Hematopoietic multipotent progenitor cell treated with erythropoietin and hydrocortisone succinate and interleukin-3 and kit ligand, for 4 days (in vitro differentiated cells): ENCODE data around the gene NUP37.
A peak's percentile ranks its signal among the peaks of the same experiment; 100 is the strongest.
"Not testable (repeated sequence)": the region's sequence is repeated elsewhere in the genome, so short reads cannot be mapped to it uniquely, and the experiment has no call there.

ENCODE experiments used
- DNase-seq: peaks from one replicate; pipeline ENCODE4 v3.0.0-alpha.2; 2015

The NUP37 gene

GRCh38 chr12:102089228-102089835, 30.6 kb downstream of the NUP37 start:
- DNase-seq, result not testable (repeated sequence)

GRCh38 chr12:102080842-102081241, 39.1 kb downstream of the NUP37 start:
- DNase-seq, result no peak

GRCh38 chr12:102072092-102072491, 47.8 kb downstream of the NUP37 start:
- not testable (repeated sequence) for DNase-seq

- DNase-seq, result no peak
Observed at GRCh38 chr12:102069707-102070106, 50.2 kb downstream of the NUP37 start.

DNA sequence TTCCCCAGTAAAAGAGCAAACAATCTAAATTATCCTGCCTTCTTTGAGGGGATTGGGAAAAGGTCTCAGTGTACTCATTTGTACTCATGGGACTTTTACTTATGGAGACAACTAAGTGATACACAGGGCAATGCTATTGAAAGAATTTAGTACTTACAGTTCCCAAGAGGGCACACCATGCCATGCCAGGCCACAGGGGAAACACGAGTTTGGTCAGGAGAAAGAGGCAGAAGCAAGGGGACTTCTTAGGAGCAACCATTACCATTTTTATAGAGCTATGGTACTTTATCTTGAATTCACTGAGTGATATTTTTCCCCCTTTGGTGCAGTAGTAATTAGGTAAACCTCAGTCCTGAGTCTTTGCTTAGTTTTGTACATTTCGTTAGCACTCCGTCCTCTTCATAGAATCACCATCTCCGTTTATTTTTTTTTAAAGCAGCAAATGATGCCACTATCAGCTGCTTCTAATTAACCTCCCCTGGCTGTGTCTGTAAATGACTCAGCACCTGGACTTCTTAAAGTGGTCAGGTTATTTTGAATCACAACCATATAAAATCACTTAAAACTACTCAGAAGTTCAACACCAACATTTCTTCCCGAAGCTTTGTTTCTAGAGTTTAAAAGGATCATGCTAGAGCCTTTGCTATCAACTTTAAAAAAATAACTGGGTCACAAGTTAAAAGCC, 52.2 kb downstream of the NUP37 start:
- no peak for DNase-seq

GRCh38 chr12:102064476-102064875, 55.4 kb downstream of the NUP37 start:
- no peak for DNase-seq

DNA sequence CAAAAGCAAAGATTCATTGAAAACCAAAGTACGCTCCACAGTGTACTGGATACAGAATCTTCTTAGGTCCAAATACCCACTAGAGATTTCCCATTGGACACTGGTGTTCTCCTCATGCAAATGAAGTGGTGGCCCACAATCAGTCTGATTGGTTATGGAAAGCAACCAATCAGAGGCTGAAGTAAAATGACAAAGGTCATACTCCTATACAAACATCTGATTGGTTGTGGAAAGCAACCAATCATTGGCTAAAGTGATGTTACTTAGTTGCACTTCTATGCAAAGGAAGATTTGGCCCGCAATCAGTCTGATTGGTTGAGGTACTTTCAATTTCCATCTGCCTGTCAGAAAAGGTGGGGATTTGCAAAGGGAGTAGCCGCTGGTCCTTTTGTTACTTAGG, 56.8 kb downstream of the NUP37 start:
- DNase-seq, result peak; percentile 28

- DNase-seq, result no peak
Observed at GRCh38 chr12:102062419-102062806, 57.5 kb downstream of the NUP37 start.

GRCh38 chr12:102061560-102062418, 58.1 kb downstream of the NUP37 start, which contains the start of gene WASHC3:
Gene WASHC3, minus strand, starts transcription at chr12:102061991. Its CDS starts 29 bp downstream, at chr12:102061962.
- DNase-seq, result peak; percentile 98

- DNase-seq, result peak; percentile 43
Observed at GRCh38 chr12:102061096-102061559, 58.8 kb downstream of the NUP37 start.

DNA sequence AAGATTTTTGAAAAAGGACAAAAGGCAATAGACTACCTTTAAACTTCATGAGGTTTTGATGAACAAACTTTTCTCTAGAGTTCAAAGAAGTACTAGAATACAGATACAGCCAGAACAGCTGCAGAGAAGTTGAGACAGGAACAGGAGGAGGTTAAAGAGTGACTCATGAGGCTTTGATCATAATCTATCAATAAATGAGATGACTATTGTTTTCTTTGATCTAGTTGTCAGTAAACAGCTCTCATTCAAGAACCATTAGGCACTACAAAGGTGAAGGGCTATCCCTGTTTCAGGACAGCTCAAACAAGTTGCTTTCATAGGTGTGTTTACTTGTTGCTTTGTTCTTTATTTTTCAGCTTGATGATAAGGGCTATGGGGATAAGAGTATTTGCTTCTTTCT, 60.6 kb downstream of the NUP37 start:
- DNase-seq, result peak; percentile 26

DNA sequence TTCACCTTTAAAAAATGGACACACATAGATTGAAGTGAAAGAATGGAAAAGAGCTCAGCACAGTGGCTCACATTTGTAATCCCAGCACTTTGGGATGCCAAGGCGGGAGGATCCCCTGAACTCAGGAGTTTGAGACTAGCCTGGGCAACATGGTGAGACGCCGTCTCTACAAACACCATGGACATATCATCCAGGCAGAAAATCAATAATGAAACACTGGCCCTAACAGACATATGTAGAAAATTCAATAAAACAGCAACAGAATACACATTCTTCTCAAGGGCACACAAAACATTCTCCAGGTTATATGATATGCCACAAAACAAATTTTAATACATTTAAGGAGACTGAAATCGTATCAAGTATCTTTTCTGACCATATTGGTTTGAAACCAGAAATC, 65.6 kb downstream of the NUP37 start:
- no peak for DNase-seq

GRCh38 chr12:102053062-102053349, 66.9 kb downstream of the NUP37 start:
- no peak for DNase-seq

- DNase-seq, result no peak
Observed at GRCh38 chr12:102052192-102053061, 67.5 kb downstream of the NUP37 start.

DNA sequence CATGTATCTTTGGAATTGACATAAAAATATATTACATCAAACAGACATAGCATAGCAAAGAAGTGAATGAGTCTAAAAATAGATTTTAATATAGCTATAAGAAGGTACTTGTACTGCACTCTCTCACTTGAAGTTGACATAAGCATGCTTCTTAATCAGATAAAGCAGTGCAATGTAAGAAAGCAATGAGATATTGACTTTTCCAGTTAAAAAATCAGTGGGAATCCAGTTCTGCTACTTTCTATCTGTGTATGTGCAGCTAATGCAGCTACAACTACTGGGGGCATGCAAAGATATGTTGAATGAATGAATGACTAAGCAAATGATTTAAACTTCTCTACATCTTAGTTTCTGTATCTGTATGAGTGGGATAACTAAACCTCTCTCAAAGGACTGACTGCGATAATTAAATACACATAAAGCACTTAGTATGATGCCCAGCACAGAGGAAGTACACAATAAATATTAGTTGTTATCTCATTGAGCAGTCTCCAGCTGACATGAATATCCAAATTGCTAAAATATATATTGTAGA, 68.4 kb downstream of the NUP37 start:
- DNase-seq, result peak; percentile 11

DNA sequence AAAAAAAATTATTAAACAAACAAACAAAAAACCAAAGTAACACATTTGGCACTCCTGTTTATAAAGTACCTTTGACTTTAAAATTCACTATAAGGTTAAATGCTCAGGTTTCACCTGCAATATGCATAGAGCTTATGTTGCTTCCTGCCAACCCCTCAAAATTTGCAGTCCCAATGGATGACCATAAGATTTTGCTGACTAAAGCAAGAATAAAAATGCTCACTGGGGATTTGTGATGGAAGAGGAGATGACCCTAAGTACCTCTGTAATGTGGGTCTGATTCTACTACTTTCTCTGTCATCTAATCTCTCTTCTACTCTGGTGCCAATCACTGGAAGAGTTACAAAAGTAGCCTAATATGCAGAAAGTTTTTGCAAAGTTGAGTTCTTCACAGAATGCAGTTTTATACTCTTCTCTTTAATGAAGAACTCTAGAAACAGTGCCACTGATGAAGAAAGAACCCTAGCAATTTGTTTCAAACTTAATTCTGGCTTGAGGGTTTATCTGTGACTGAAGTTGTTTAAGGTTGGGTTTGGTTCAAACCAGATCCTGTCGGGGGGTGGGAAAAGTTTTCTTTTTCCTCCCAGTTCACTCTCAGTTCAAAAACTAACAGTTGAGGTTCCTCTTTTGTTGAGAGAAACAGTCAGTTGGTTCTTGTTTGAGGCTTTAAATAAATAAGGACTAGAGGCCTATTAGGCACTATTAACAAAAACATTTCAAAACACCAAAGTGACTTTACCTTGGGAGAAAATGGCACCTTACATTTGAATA, 69.1 kb downstream of the NUP37 start:
- peak; percentile 29 for DNase-seq

GRCh38 chr12:102043928-102044327, 76.0 kb downstream of the NUP37 start:
- no peak for DNase-seq

- peak; percentile 80 for DNase-seq
Observed at GRCh38 chr12:102033991-102034745, 85.7 kb downstream of the NUP37 start.

DNA sequence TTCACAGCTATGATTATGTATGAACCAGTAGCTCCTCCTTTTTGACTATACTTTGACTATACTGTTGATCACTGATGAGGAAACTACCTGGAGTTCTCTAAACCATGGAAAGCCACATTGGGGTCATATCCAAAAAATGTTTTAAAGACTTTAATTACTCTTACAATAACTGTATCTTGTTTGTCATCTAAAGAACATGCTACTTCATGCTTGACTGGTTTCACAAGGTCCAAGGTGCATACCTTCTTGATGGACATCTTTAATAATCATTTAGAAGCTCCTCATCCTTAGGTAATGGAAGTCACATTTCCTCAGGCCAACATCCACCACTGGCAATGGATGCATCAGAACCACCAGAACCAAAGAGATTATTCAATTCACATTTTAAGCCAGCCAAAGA, 88.1 kb downstream of the NUP37 start:
- DNase-seq, result no peak

GRCh38 chr12:102029141-102029540, 90.8 kb downstream of the NUP37 start:
- DNase-seq, result no peak

DNA sequence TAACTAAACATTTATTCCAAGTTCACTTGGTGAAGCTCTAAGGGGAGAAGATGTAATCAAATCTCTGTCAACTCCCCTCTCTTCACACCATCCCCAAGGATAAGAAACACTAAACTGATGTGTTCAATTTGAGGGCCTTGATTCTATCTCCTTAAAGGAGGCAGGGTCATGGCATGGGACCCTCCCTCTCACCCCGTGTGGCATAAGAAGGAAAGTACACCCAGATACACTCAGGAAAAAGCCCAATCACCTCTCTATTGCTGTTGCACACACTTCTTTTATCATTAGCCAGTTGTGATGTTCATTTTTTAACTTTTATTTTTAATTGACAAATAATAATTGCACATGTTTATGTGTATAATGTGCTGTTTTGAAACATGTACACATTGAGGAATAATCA, 93.2 kb downstream of the NUP37 start:
- no peak for DNase-seq
